GM23338 (cell line): ENCODE data around the gene UIMC1. TPM values are rescaled to one million over a fixed set of nuclear protein-coding genes. Genes with fewer than 3 reads are reported as not detected.

ENCODE experiments used
- ATAC-seq: fragments of 200-7000 bp; cut with Tn5 transposase; 3 replicates; pipeline ENCODE4 v1.9.1; 2020
- DNase-seq: peaks from one replicate; pipeline ENCODE4 v3.0.0-alpha.2; 2015; ENCODE audit warnings: low spot score
- H2AFZ ChIP-seq: fragments of 200-600 bp; sonication (generic); 2 replicates; pipeline ENCODE4 v1.8.0; 2016; ENCODE audit warnings: antibody characterized with exemption, mild to moderate bottlenecking, moderate library complexity
- H3F3A ChIP-seq: fragments of 200-600 bp; sonication (generic); replicated peaks from 2 replicates; pipeline ENCODE4 v1.8.0; 2017; ENCODE audit warnings: antibody characterized with exemption, mixed run types, low read depth
- H3K27ac ChIP-seq: fragments of 200-600 bp; sonication (generic); 2 replicates; pipeline ENCODE4 v1.6.1; 2016; ENCODE audit warnings: low read depth
- H3K27me3 ChIP-seq: fragments of 200-600 bp; sonication (generic); 2 replicates; pipeline ENCODE4 v1.8.0; 2016; ENCODE audit warnings: mild to moderate bottlenecking, mixed run types, moderate library complexity; ENCODE audit not compliant: insufficient read depth
- H3K36me3 ChIP-seq: fragments of 200-600 bp; sonication (generic); 2 replicates; pipeline ENCODE4 v1.8.0; 2016; ENCODE audit warnings: mild to moderate bottlenecking; ENCODE audit not compliant: insufficient read depth
- H3K4me1 ChIP-seq: fragments of 200-600 bp; sonication (generic); 2 replicates; pipeline ENCODE4 v1.8.0; 2016; ENCODE audit warnings: mild to moderate bottlenecking, moderate library complexity; ENCODE audit not compliant: insufficient read depth
- H3K4me2 ChIP-seq: fragments of 200-600 bp; sonication (generic); 2 replicates; pipeline ENCODE4 v1.7.1; 2017; ENCODE audit warnings: mixed run types
- H3K4me3 ChIP-seq: fragments of 200-600 bp; sonication (generic); 2 replicates; pipeline ENCODE4 v1.6.1; 2016; ENCODE audit warnings: mixed run types
- H3K79me2 ChIP-seq: fragments of 200-600 bp; sonication (generic); replicated peaks from 2 replicates; pipeline ENCODE4 v1.8.0; 2017; ENCODE audit warnings: mild to moderate bottlenecking; ENCODE audit not compliant: insufficient read depth
- H3K9me2 ChIP-seq: fragments of 200-600 bp; sonication (generic); 2 replicates; pipeline ENCODE4 v1.8.0; 2017; ENCODE audit not compliant: insufficient read depth
- H4K20me1 ChIP-seq: fragments of 200-600 bp; sonication (generic); replicated peaks from 2 replicates; pipeline ENCODE4 v1.8.0; 2017; ENCODE audit warnings: mild to moderate bottlenecking; ENCODE audit not compliant: insufficient read depth
- H3K27ac Mint-ChIP-seq: 2 replicates; pipeline ENCODE4 v1.8.0; 2020; ENCODE audit warnings: inconsistent platforms, mild to moderate bottlenecking, moderate library complexity, mixed read lengths
- H3K27me3 Mint-ChIP-seq: 3 replicates; pipeline ENCODE4 v1.8.0; 2022; ENCODE audit warnings: low read depth, mild to moderate bottlenecking, moderate library complexity, mixed read lengths, inconsistent platforms; ENCODE audit not compliant: insufficient read depth, poor library complexity
- H3K36me3 Mint-ChIP-seq: 3 replicates; pipeline ENCODE4 v1.8.0; 2021; ENCODE audit warnings: low read depth, mild to moderate bottlenecking, inconsistent platforms, moderate library complexity, mixed read lengths
- H3K4me1 Mint-ChIP-seq: 3 replicates; pipeline ENCODE4 v1.8.0; 2020; ENCODE audit warnings: mild to moderate bottlenecking, inconsistent platforms, mixed read lengths
- H3K4me3 Mint-ChIP-seq: 3 replicates; pipeline ENCODE4 v1.8.0; 2021; ENCODE audit warnings: moderate library complexity, mild to moderate bottlenecking, inconsistent platforms, mixed read lengths
- H3K9me3 Mint-ChIP-seq: 3 replicates; pipeline ENCODE4 v1.8.0; 2020; ENCODE audit warnings: moderate library complexity, mild to moderate bottlenecking, inconsistent platforms, mixed read lengths
- EZH2phosphoT487 ChIP-seq: fragments of 200-600 bp; sonication (generic); IDR thresholded peaks from one replicate; pipeline ENCODE4 v1.8.1; 2018; ENCODE audit warnings: antibody characterized with exemption; ENCODE audit not compliant: unreplicated experiment
- POLR2AphosphoS5 ChIP-seq: IDR thresholded peaks from 2 replicates; pipeline ENCODE4 v1.6.1; 2016; ENCODE audit warnings: antibody characterized with exemption, low read depth
- ZNF114 ChIP-seq: fragments of 250-450 bp; sonication (Bioruptor Pico); IDR thresholded peaks from 2 replicates; pipeline ENCODE4 v1.5.0; 2020; ENCODE audit warnings: mild to moderate bottlenecking, moderate library complexity
- ZNF331 ChIP-seq: fragments of 250-450 bp; sonication (Bioruptor Pico); IDR thresholded peaks from 2 replicates; pipeline ENCODE4 v1.5.0; 2020; ENCODE audit warnings: low read depth, mild to moderate bottlenecking, moderate library complexity
- polyA plus RNA-seq: library from polyadenylated mRNA; unstranded; fragments of >200 nt; fragmentation: Nextera tagmentation; extraction: Ambion mirVana; gene quantifications from 2 replicates; pipeline ENCODE4 v1.2.1, GENCODE V29; 2016
- total RNA-seq: library from RNA; depleted of rRNA; stranded (reverse); fragments of >200 nt; shearing (Covaris generic); gene quantifications from 2 replicates; pipeline ENCODE4 v1.2.3, GENCODE V29; 2014
- TF ChIP-seq, protein P1 (sequence below): fragments of 250-450 bp; sonication (Bioruptor Pico); IDR thresholded peaks from 2 replicates; pipeline ENCODE4 v1.5.0; 2020; ENCODE audit warnings: mild to moderate bottlenecking, moderate library complexity
- TF ChIP-seq, protein P2 (sequence below): IDR thresholded peaks from one replicate; pipeline ENCODE4 v1.6.1; 2018; ENCODE audit warnings: antibody characterized with exemption; ENCODE audit not compliant: unreplicated experiment

UIMC1 gene
- total and polyA plus RNA-seq, 2 experiments from 2014 or later: 36.4 to 40.1 TPM

DNA sequence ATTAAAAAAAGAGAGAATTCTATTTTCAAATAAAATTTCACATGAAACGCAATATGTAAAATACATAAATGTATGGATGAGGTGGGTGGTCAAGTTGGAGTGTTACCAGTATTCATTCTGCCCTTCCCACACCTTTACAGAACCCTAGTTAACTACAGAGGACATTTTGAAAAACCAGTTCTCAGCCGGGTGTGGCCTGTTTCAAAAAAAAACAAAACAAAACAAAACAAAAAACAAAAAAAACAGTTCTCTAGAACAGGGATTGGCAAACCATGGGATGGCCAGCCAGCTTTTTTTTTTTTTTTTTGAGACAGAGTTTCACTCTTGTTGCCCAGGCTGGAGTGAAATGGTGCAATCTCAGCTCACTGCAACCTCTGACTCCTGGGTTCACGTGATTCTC is 79.0 kb downstream of the UIMC1 start (continued):
- TF ChIP-seq, protein P1, sequence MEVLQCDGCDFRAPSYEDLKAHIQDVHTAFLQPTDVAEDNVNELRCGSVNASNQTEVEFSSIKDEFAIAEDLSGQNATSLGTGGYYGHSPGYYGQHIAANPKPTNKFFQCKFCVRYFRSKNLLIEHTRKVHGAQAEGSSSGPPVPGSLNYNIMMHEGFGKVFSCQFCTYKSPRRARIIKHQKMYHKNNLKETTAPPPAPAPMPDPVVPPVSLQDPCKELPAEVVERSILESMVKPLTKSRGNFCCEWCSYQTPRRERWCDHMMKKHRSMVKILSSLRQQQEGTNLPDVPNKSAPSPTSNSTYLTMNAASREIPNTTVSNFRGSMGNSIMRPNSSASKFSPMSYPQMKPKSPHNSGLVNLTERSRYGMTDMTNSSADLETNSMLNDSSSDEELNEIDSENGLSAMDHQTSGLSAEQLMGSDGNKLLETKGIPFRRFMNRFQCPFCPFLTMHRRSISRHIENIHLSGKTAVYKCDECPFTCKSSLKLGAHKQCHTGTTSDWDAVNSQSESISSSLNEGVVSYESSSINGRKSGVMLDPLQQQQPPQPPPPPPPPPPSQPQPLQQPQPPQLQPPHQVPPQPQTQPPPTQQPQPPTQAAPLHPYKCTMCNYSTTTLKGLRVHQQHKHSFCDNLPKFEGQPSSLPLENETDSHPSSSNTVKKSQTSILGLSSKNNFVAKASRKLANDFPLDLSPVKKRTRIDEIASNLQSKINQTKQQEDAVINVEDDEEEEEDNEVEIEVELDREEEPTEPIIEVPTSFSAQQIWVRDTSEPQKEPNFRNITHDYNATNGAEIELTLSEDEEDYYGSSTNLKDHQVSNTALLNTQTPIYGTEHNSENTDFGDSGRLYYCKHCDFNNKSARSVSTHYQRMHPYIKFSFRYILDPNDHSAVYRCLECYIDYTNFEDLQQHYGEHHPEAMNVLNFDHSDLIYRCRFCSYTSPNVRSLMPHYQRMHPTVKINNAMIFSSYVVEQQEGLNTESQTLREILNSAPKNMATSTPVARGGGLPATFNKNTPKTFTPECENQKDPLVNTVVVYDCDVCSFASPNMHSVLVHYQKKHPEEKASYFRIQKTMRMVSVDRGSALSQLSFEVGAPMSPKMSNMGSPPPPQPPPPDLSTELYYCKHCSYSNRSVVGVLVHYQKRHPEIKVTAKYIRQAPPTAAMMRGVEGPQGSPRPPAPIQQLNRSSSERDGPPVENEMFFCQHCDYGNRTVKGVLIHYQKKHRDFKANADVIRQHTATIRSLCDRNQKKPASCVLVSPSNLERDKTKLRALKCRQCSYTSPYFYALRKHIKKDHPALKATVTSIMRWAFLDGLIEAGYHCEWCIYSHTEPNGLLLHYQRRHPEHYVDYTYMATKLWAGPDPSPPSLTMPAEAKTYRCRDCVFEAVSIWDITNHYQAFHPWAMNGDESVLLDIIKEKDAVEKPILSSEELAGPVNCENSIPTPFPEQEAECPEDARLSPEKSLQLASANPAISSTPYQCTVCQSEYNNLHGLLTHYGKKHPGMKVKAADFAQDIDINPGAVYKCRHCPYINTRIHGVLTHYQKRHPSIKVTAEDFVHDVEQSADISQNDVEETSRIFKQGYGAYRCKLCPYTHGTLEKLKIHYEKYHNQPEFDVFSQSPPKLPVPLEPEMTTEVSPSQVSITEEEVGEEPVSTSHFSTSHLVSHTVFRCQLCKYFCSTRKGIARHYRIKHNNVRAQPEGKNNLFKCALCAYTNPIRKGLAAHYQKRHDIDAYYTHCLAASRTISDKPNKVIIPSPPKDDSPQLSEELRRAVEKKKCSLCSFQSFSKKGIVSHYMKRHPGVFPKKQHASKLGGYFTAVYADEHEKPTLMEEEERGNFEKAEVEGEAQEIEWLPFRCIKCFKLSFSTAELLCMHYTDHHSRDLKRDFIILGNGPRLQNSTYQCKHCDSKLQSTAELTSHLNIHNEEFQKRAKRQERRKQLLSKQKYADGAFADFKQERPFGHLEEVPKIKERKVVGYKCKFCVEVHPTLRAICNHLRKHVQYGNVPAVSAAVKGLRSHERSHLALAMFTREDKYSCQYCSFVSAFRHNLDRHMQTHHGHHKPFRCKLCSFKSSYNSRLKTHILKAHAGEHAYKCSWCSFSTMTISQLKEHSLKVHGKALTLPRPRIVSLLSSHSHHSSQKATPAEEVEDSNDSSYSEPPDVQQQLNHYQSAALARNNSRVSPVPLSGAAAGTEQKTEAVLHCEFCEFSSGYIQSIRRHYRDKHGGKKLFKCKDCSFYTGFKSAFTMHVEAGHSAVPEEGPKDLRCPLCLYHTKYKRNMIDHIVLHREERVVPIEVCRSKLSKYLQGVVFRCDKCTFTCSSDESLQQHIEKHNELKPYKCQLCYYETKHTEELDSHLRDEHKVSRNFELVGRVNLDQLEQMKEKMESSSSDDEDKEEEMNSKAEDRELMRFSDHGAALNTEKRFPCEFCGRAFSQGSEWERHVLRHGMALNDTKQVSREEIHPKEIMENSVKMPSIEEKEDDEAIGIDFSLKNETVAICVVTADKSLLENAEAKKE: no peak
- TF ChIP-seq POLR2AphosphoS5: no peak

DNA sequence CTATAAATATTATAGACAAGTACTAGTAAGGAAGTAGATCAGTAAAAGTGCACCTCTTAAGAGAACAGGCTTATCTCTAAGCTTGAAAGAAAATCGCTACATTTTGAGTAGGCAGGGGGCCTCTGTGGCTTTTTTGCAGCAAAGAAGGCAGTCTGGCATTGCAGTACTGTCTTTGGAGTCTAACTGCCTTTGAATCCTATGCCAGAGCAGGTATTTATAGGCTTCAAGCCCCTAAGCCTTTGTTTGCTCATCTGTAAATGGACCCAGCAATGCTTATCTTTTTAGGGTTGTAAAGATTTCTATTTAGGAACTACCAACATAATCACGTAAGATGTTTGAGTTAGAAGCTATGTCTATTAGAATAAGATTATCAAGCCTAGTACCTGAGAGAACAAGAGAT is 83.8 kb downstream of the UIMC1 start:
- no peaks in the 10 kb centered on the region for H3K36me3 ChIP-seq
- H3K4me3 Mint-ChIP-seq: no peak overlapping the region
- no peaks in the 10 kb centered on the region; the same call in 2 of the 3 replicates for H3K9me3 Mint-ChIP-seq
- 0 out of 3 replicates have a peak, but pooled peaks cover 3% of the 10 kb centered on the region for H3K4me1 Mint-ChIP-seq
- no peak overlapping the region for H3K27ac Mint-ChIP-seq
- no peak overlapping the region for H3K4me3 ChIP-seq
- H2AFZ ChIP-seq: no peak overlapping the region
- H4K20me1 ChIP-seq: peaks cover 6% of the 10 kb centered on the region; the same call in 1 of the 2 replicates
- H3K4me1 ChIP-seq: no peaks in the 10 kb centered on the region
- no peaks in the 10 kb centered on the region for H3K27me3 Mint-ChIP-seq
- no peaks in the 10 kb centered on the region for H3K36me3 Mint-ChIP-seq
- ATAC-seq (no peak), DNase-seq (no peak)
- no peaks in the 10 kb centered on the region for H3F3A ChIP-seq
- no peak overlapping the region for H3K4me2 ChIP-seq
- H3K9me2 ChIP-seq: no peaks in the 10 kb centered on the region; the same call in 1 of the 2 replicates
- H3K79me2 ChIP-seq: 0 out of 2 replicates have a peak, but pooled peaks cover 2% of the 10 kb centered on the region
- no peak overlapping the region for H3K27ac ChIP-seq
- H3K27me3 ChIP-seq: no peaks in the 10 kb centered on the region
- no peak for TF ChIP-seq EZH2phosphoT487
- TF ChIP-seq, protein P2, sequence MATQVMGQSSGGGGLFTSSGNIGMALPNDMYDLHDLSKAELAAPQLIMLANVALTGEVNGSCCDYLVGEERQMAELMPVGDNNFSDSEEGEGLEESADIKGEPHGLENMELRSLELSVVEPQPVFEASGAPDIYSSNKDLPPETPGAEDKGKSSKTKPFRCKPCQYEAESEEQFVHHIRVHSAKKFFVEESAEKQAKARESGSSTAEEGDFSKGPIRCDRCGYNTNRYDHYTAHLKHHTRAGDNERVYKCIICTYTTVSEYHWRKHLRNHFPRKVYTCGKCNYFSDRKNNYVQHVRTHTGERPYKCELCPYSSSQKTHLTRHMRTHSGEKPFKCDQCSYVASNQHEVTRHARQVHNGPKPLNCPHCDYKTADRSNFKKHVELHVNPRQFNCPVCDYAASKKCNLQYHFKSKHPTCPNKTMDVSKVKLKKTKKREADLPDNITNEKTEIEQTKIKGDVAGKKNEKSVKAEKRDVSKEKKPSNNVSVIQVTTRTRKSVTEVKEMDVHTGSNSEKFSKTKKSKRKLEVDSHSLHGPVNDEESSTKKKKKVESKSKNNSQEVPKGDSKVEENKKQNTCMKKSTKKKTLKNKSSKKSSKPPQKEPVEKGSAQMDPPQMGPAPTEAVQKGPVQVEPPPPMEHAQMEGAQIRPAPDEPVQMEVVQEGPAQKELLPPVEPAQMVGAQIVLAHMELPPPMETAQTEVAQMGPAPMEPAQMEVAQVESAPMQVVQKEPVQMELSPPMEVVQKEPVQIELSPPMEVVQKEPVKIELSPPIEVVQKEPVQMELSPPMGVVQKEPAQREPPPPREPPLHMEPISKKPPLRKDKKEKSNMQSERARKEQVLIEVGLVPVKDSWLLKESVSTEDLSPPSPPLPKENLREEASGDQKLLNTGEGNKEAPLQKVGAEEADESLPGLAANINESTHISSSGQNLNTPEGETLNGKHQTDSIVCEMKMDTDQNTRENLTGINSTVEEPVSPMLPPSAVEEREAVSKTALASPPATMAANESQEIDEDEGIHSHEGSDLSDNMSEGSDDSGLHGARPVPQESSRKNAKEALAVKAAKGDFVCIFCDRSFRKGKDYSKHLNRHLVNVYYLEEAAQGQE: no peak
- no peak for TF ChIP-seq ZNF331
- TF ChIP-seq, protein P1: no peak
- TF ChIP-seq ZNF114 (CRISPR knock-in tag): no peak
